K562 (cell line): ENCODE data around the gene SH3BGR. TPM values are rescaled to one million over a fixed set of nuclear protein-coding genes. Genes with fewer than 3 reads are reported as not detected.

ENCODE experiments used
- CBX8 ChIP-seq: fragments of 200-600 bp; sonication (generic); IDR thresholded peaks from 2 replicates; pipeline ENCODE4 v1.6.1; 2012; ENCODE audit warnings: borderline replicate concordance, mixed run types, low read depth, mild to moderate bottlenecking, moderate library complexity, mixed read lengths, low read length, control low read depth, inconsistent platforms; ENCODE audit not compliant: poor library complexity, severe bottlenecking; ENCODE audit errors: extremely low read depth
- DDX20 ChIP-seq: fragments of 450-650 bp; IDR thresholded peaks from 2 replicates; pipeline ENCODE4 v1.6.1; 2016; ENCODE audit warnings: missing genetic modification characterization, low read depth, mild to moderate bottlenecking, missing compliant biosample characterization, moderate library complexity
- DLX4 ChIP-seq: fragments of 250-450 bp; sonication (Bioruptor Pico); IDR thresholded peaks from 2 replicates; pipeline ENCODE4 v1.6.1; 2021; ENCODE audit warnings: mild to moderate bottlenecking
- HDAC6 ChIP-seq: IDR thresholded peaks from 2 replicates; pipeline ENCODE4 v1.6.1; 2012; ENCODE audit warnings: low read depth, mild to moderate bottlenecking, control low read depth, inconsistent platforms, low read length, moderate library complexity
- MCM7 ChIP-seq, 2 experiments: fragments of 450-650 bp; IDR thresholded peaks; 2 replicates each; pipeline ENCODE4 v1.6.1; 2016 to 2018
- NFIX ChIP-seq: fragments of 250-450 bp; sonication (Bioruptor Pico); IDR thresholded peaks from 2 replicates; pipeline ENCODE4 v1.4.0; 2020; ENCODE audit warnings: low read depth, mild to moderate bottlenecking, moderate library complexity
- NR2C2 ChIP-seq, 2 experiments: fragments of 200-800 bp in 1 of 2; sonication (Bioruptor generic) in 1 of 2; sonication (generic) in 1 of 2; formaldehyde crosslinking in 1 of 2; IDR thresholded peaks; 2 replicates each; pipeline versions ENCODE4 v1.6.1 to v1.8.0; 2016 to 2022; ENCODE audit warnings: mild to moderate bottlenecking in 1 of 2, missing compliant biosample characterization in 1 of 2, missing genetic modification characterization in 1 of 2, missing genetic modification reagents in 1 of 2
- PHF21A ChIP-seq: fragments of 450-650 bp; IDR thresholded peaks from 2 replicates; pipeline ENCODE4 v1.6.1; 2017; ENCODE audit warnings: low read depth, borderline replicate concordance
- PTTG1 ChIP-seq: fragments of 450-650 bp; IDR thresholded peaks from 2 replicates; pipeline ENCODE4 v1.6.1; 2016; ENCODE audit warnings: low read depth, mild to moderate bottlenecking, missing genetic modification characterization, missing compliant biosample characterization
- ZBTB34 ChIP-seq: fragments of 250-450 bp; sonication (Bioruptor Pico); IDR thresholded peaks from 2 replicates; pipeline ENCODE4 v1.8.0; 2021; ENCODE audit warnings: mild to moderate bottlenecking, moderate library complexity
- ZBTB8A ChIP-seq: fragments of 450-650 bp; IDR thresholded peaks from 2 replicates; pipeline ENCODE4 v1.6.1; 2018; ENCODE audit warnings: mild to moderate bottlenecking, moderate library complexity; ENCODE audit not compliant: partially characterized antibody
- ZFP1 ChIP-seq: fragments of 450-650 bp; formaldehyde crosslinking; IDR thresholded peaks from 2 replicates; pipeline ENCODE4 v1.4.0; 2020; ENCODE audit warnings: mild to moderate bottlenecking, mixed read lengths
- ZNF274 ChIP-seq: IDR thresholded peaks from 2 replicates; pipeline ENCODE4 v1.6.1; 2011; ENCODE audit warnings: low read depth, mild to moderate bottlenecking, low read length, moderate library complexity, borderline replicate concordance
- ZNF3 ChIP-seq: fragments of 250-450 bp; sonication (Bioruptor Pico); IDR thresholded peaks from 2 replicates; pipeline ENCODE4 v1.5.0; 2021; ENCODE audit warnings: mild to moderate bottlenecking, moderate library complexity
- ZNF41 ChIP-seq: fragments of 250-450 bp; sonication (Bioruptor Pico); conservative IDR thresholded peaks from 2 replicates; pipeline ENCODE4 v1.4.0; 2020; ENCODE audit warnings: mild to moderate bottlenecking
- ZNF57 ChIP-seq: fragments of 450-650 bp; formaldehyde crosslinking; IDR thresholded peaks from 2 replicates; pipeline ENCODE4 v1.4.0; 2020; ENCODE audit warnings: mild to moderate bottlenecking, moderate library complexity
- ZNF740 ChIP-seq, 3 experiments: fragments of 200-800 bp in 1 of 3; sonication (Bioruptor generic) in 1 of 3; sonication (generic) in 1 of 3; formaldehyde crosslinking in 1 of 3; IDR thresholded peaks; 2 replicates each; pipeline versions ENCODE4 v1.6.1 to v1.8.0; 2016 to 2022; ENCODE audit warnings: mild to moderate bottlenecking in 2 of 3, missing compliant biosample characterization in 2 of 3, missing genetic modification characterization in 2 of 3, missing genetic modification reagents in 1 of 3
- ZZZ3 ChIP-seq: fragments of 450-650 bp; IDR thresholded peaks from 2 replicates; pipeline ENCODE4 v1.6.1; 2016; ENCODE audit warnings: antibody characterized with exemption, mild to moderate bottlenecking, moderate library complexity
- polyA plus RNA-seq, 8 experiments: library from polyadenylated mRNA; depleted of rRNA in 4 of 8; stranded (reverse) in 5 of 8; unstranded in 3 of 8; fragments of >200 nt; fragmentation: Nextera tagmentation in 2 of 8; fragmentation: Illumina TruSeq in 1 of 8; extraction: Ambion mirVana in 2 of 8; extraction: Trizol in 1 of 8; gene quantifications; 2 replicates each; pipeline versions ENCODE4 v1.2.1 to v1.2.3, GENCODE V29; 2011 to 2014; ENCODE audit warnings: inconsistent platforms in 1 of 8, missing spikeins in 1 of 8
- total RNA-seq, 7 experiments: library from RNA; depleted of rRNA in 6 of 7; stranded (reverse); fragments of >200 nt in 6 of 7; fragmentation: Illumina TruSeq in 2 of 7; extraction: Trizol in 2 of 7; gene quantifications; 2 replicates each; pipeline versions ENCODE4 v1.2.1 to v1.2.3, GENCODE V29; 2011 to 2021; ENCODE audit warnings: low replicate concordance in 1 of 7
- TF ChIP-seq, protein P1 (sequence below): IDR thresholded peaks from 3 replicates; pipeline ENCODE4 v1.6.1; 2011; ENCODE audit warnings: borderline replicate concordance, mild to moderate bottlenecking; ENCODE audit not compliant: insufficient read length, insufficient read depth
- TF ChIP-seq, protein P2 (sequence below): sonication (generic); formaldehyde crosslinking; IDR thresholded peaks from 2 replicates; pipeline ENCODE4 v1.8.0; 2022; ENCODE audit warnings: missing genetic modification reagents, mild to moderate bottlenecking, moderate library complexity, borderline replicate concordance

Gene SH3BGR
- total and polyA plus RNA-seq, 9 of the 15 experiments (the other 6 are each of a cell fraction or from before 2014, with no cell fraction given), result 6.6 to 42.9 (median 25.6) TPM

DNA sequence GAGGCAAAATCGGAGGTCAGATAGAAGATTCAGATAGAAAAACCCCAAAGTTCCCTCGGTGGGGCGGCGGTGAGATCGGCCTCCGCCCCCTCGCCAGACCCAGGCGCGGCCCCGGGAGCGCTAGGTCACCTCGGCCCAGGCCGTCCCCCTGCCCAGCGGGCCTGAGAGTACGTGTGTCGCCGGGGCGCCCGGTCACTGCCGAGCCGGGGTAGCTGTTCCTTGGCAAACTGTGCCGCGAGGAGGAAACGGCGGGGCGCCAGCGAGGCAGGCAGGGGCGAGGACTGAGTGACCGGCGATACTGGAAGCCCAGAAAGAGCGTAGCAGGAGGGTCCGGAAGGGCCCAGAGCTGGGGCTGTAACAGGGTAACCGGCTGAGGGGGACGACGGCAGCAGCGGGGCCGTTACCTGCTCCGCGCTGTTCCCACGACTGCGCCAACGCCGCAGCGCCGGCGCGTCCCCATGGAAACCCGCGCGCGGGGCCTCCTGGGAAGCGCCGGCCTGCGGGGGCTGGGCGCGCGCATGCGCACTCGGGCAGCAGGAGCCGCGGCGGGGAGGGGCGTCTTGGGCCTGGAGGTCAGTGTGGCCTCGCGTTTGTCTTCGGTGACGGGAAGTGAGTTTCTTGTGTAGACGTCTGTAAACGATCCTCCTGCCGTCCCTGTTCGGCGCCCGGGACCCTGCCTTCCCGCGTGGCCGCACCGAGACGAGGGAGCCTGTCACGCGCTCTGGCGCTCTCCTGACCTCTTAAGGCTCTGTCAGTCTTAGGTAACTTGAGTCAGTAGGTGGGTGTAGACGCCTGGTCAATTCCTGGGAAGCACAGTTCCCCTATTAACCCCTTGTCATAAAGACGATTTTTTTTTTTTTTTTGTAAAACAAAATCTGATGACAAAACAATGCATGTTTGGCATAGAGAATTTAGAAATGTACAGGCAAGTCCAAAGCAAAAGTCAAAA, 6.2 kb upstream of the SH3BGR start, which contains the start of gene LCA5L (continued):
- TF ChIP-seq, protein P1, sequence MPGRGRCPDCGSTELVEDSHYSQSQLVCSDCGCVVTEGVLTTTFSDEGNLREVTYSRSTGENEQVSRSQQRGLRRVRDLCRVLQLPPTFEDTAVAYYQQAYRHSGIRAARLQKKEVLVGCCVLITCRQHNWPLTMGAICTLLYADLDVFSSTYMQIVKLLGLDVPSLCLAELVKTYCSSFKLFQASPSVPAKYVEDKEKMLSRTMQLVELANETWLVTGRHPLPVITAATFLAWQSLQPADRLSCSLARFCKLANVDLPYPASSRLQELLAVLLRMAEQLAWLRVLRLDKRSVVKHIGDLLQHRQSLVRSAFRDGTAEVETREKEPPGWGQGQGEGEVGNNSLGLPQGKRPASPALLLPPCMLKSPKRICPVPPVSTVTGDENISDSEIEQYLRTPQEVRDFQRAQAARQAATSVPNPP, result no peak
- TF ChIP-seq ZBTB34 (CRISPR knock-in tag) (no peak), ZNF3 (no peak), PTTG1 (no peak), ZZZ3 (no peak), ZFP1 (CRISPR knock-in tag) (no peak), PHF21A (no peak), ZNF274 (no peak), ZNF41 (CRISPR knock-in tag) (no peak), CBX8 (no peak), DDX20 (no peak; the same call in 1 of the 2 replicates), MCM7 (IDR thresholded peaks at IDR 0.05) (no peak), ZNF57 (CRISPR knock-in tag) (no peak), DLX4 (CRISPR knock-in tag) (no peak), NFIX (CRISPR knock-in tag) (no peak), ZBTB8A (no peak), NR2C2 (CRISPR knock-in tag; IDR thresholded peaks at IDR 0.05) (no peak; the same call in 1 of the 2 replicates), NR2C2 (tag; IDR thresholded peaks at IDR 0.05) (peak; percentile 92), HDAC6 (0 out of 2 replicates have a peak, but pooled peaks have one; percentile 31), ZNF740 (CRISPR knock-in tag; IDR thresholded peaks at IDR 0.05) (peak; percentile 52; the same call in 1 of the 2 replicates), ZNF740 (tag; IDR thresholded peaks at IDR 0.05) (0 out of 4 replicates have a peak, but pooled peaks of 1 of the 2 experiments have one; percentile 26)
- TF ChIP-seq, protein P2, sequence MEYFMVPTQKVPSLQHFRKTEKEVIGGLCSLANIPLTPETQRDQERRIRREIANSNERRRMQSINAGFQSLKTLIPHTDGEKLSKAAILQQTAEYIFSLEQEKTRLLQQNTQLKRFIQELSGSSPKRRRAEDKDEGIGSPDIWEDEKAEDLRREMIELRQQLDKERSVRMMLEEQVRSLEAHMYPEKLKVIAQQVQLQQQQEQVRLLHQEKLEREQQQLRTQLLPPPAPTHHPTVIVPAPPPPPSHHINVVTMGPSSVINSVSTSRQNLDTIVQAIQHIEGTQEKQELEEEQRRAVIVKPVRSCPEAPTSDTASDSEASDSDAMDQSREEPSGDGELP, result peak; percentile 71
